ENCODE measurements around the gene TBC1D16. TPM values are rescaled to one million over a fixed set of nuclear protein-coding genes. Genes with fewer than 3 reads are reported as not detected.

The TBC1D16 gene
- total and polyA plus RNA-seq, 11 donors, result 5.3 to 22.1 (median 17.4) TPM

DNA sequence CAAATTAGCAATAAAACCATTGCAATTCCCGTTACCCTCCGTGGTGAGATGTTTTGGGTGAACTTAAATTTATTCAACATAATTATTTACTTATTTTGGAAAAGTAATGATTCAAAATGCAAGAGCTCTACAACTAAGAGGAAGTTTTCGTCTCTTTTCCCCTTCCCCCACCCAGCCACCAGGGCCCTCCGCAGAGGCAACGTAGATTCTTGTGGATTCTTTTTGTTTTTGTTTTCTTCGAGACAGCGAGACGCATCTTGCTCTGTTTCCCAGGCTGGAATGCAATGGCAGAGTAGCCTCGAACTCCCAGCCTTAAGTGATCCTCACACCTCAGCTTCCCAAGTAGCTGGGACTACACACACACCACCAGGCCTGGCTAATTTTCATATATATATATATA lies 19.9 kb upstream of the TBC1D16 start:
- ATAC-seq, result no peak
- Histone ChIP-seq H3K4me1 (peaks cover 0 to 8% (median 0%) of the 10 kb centered on the region in 12 donors), H3K27ac (no peak overlapping the region), H3K9me3 (no peaks in the 10 kb centered on the region), H3K4me3 (no peak overlapping the region), H3K27me3 (no peaks in the 10 kb centered on the region), H3K36me3 (peaks cover 0 to 20% (median 9%) of the 10 kb centered on the region in 9 donors)
- 91 to 94% (median 92%) methylated on average over 9 of the region's 9 CpGs for WGBS, 4 donors
- no peak for DNase-seq
- TF ChIP-seq POLR2A (IDR thresholded peaks at IDR 0.05), result no peak
- TF ChIP-seq, protein P1, sequence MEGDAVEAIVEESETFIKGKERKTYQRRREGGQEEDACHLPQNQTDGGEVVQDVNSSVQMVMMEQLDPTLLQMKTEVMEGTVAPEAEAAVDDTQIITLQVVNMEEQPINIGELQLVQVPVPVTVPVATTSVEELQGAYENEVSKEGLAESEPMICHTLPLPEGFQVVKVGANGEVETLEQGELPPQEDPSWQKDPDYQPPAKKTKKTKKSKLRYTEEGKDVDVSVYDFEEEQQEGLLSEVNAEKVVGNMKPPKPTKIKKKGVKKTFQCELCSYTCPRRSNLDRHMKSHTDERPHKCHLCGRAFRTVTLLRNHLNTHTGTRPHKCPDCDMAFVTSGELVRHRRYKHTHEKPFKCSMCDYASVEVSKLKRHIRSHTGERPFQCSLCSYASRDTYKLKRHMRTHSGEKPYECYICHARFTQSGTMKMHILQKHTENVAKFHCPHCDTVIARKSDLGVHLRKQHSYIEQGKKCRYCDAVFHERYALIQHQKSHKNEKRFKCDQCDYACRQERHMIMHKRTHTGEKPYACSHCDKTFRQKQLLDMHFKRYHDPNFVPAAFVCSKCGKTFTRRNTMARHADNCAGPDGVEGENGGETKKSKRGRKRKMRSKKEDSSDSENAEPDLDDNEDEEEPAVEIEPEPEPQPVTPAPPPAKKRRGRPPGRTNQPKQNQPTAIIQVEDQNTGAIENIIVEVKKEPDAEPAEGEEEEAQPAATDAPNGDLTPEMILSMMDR (IDR thresholded peaks at IDR 0.05), result no peak
- intact Hi-C loops (cut with DNase I), result no loop called here

DNA sequence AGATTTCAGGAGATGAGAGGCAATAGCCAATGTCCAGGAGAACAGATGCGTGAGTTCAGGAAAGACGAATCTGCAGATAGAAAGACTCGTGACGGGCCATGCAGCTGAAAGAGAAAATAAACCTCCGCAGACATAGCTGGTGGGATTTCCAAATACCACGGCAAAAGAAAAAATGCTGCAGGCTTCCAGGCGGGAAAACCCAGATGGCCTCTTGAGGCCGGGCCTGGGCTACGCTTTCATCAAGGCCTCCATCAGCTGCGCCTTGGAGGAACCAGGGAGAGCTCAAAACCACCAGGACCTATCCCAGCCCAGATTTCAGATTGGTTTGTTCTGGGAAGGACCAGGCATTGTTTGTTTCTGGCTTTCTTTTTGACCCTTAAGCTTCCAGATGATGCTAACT lies 17.4 kb upstream of the TBC1D16 start:
- intact Hi-C loops (cut with DNase I), result no loop called here
- 89 to 95% (median 92%) methylated on average over 10 of the region's 10 CpGs for WGBS, 4 donors

DNA sequence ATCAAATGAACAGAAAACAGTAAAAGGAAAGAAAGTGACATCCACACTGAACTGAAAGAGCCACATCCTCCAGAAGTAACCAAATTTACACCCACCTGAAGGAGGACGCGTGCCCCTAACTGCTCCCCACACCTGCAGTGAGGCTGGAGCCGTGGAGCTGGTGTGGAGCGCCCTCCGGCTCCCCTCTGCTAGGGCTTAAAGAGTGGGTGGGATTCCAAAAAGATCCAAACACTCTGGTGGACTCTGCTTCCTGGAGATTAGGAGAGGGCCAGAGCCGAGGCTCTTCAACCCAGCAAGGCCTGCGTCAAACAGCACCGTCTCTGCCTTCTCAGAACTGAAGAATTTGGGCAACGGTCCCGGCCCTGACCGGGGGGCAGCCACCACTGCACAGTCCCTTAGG lies 16.0 kb upstream of the TBC1D16 start:
- intact Hi-C loops (cut with DNase I), result no loop called here
- no peaks in the 10 kb centered on the region for H3K27me3 ChIP-seq
- H3K36me3 ChIP-seq, result peaks cover 0 to 30% (median 18%) of the 10 kb centered on the region in 9 donors
- ATAC-seq (no peak), DNase-seq (no peak)
- no peaks in the 10 kb centered on the region for H3K9me3 ChIP-seq
- peaks cover 0 to 8% (median 0%) of the 10 kb centered on the region in 12 donors for H3K4me1 ChIP-seq
- H3K27ac ChIP-seq, result no peak overlapping the region
- 94 to 98% (median 96%) methylated on average over 9 to 11 of the region's 11 CpGs for WGBS, 4 donors
- no peak for TF ChIP-seq POLR2A (IDR thresholded peaks at IDR 0.05)
- TF ChIP-seq, protein P1 (IDR thresholded peaks at IDR 0.05), result no peak
- no peak overlapping the region for H3K4me3 ChIP-seq

More for the DNA sequence above, 17.4 kb upstream of the TBC1D16 start:
- Histone ChIP-seq H3K27me3 (no peaks in the 10 kb centered on the region), H3K9me3 (no peaks in the 10 kb centered on the region), H3K4me3 (no peak overlapping the region), H3K36me3 (peaks cover 0 to 29% (median 14%) of the 10 kb centered on the region in 9 donors), H3K4me1 (peaks cover 0 to 8% (median 0%) of the 10 kb centered on the region in 12 donors), H3K27ac (no peak overlapping the region)
- DNase-seq, result no peak
- TF ChIP-seq, protein P1 (IDR thresholded peaks at IDR 0.05), result no peak
- TF ChIP-seq POLR2A (IDR thresholded peaks at IDR 0.05), result no peak
- no peak for ATAC-seq

DNA sequence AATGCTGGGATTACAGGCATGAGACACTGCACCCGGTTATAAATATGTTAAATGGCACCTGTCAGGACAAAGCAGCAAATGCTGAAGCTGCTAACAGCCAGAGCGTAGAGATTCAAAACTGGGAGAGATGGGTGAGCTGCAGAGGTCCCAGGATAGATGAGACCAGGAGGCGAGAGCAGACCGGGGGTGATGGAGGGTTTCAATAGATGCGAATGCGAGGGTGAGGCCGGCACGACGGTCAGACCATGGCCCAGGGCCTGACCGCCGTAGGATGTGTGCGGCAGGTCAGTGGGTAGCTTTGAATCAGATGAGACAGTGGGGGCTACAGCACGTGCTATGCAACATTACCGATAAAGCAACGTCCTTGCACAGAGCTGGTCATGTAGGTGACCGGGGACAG lies 15.0 kb upstream of the TBC1D16 start:
- no peak for ATAC-seq
- DNase-seq, result no peak
- no peak for TF ChIP-seq POLR2A (IDR thresholded peaks at IDR 0.05)
- TF ChIP-seq, protein P1 (IDR thresholded peaks at IDR 0.05), result no peak
- H3K36me3 ChIP-seq, result peaks cover 0 to 29% (median 18%) of the 10 kb centered on the region in 9 donors
- no peaks in the 10 kb centered on the region for H3K9me3 ChIP-seq
- no peak overlapping the region for H3K27ac ChIP-seq
- H3K4me3 ChIP-seq, result no peak overlapping the region
- 84 to 95% (median 87%) methylated on average over 16 of the region's 16 CpGs for WGBS, 4 donors
- intact Hi-C loops (cut with DNase I), result no loop called here
- H3K4me1 ChIP-seq, result peaks cover 0 to 8% (median 0%) of the 10 kb centered on the region in 12 donors
- no peaks in the 10 kb centered on the region for H3K27me3 ChIP-seq
